GM23338 (cell line): ENCODE results near the gene CHI3L1. TPM values are rescaled to one million over a fixed set of nuclear protein-coding genes. Genes with fewer than 3 reads are reported as not detected.

Experiments
- ATAC-seq: fragments of 200-7000 bp; cut with Tn5 transposase; 3 replicates; pipeline ENCODE4 v1.9.1; 2020
- DNase-seq: peaks from one replicate; pipeline ENCODE4 v3.0.0-alpha.2; 2015; ENCODE audit warnings: low spot score
- H2AFZ ChIP-seq: fragments of 200-600 bp; sonication (generic); 2 replicates; pipeline ENCODE4 v1.8.0; 2016; ENCODE audit warnings: antibody characterized with exemption, mild to moderate bottlenecking, moderate library complexity
- H3F3A ChIP-seq: fragments of 200-600 bp; sonication (generic); replicated peaks from 2 replicates; pipeline ENCODE4 v1.8.0; 2017; ENCODE audit warnings: antibody characterized with exemption, mixed run types, low read depth
- H3K27ac ChIP-seq: fragments of 200-600 bp; sonication (generic); 2 replicates; pipeline ENCODE4 v1.6.1; 2016; ENCODE audit warnings: low read depth
- H3K27me3 ChIP-seq: fragments of 200-600 bp; sonication (generic); 2 replicates; pipeline ENCODE4 v1.8.0; 2016; ENCODE audit warnings: mild to moderate bottlenecking, mixed run types, moderate library complexity; ENCODE audit not compliant: insufficient read depth
- H3K36me3 ChIP-seq: fragments of 200-600 bp; sonication (generic); 2 replicates; pipeline ENCODE4 v1.8.0; 2016; ENCODE audit warnings: mild to moderate bottlenecking; ENCODE audit not compliant: insufficient read depth
- H3K4me1 ChIP-seq: fragments of 200-600 bp; sonication (generic); 2 replicates; pipeline ENCODE4 v1.8.0; 2016; ENCODE audit warnings: mild to moderate bottlenecking, moderate library complexity; ENCODE audit not compliant: insufficient read depth
- H3K4me2 ChIP-seq: fragments of 200-600 bp; sonication (generic); 2 replicates; pipeline ENCODE4 v1.7.1; 2017; ENCODE audit warnings: mixed run types
- H3K4me3 ChIP-seq: fragments of 200-600 bp; sonication (generic); 2 replicates; pipeline ENCODE4 v1.6.1; 2016; ENCODE audit warnings: mixed run types
- H3K79me2 ChIP-seq: fragments of 200-600 bp; sonication (generic); replicated peaks from 2 replicates; pipeline ENCODE4 v1.8.0; 2017; ENCODE audit warnings: mild to moderate bottlenecking; ENCODE audit not compliant: insufficient read depth
- H3K9me2 ChIP-seq: fragments of 200-600 bp; sonication (generic); 2 replicates; pipeline ENCODE4 v1.8.0; 2017; ENCODE audit not compliant: insufficient read depth
- H4K20me1 ChIP-seq: fragments of 200-600 bp; sonication (generic); replicated peaks from 2 replicates; pipeline ENCODE4 v1.8.0; 2017; ENCODE audit warnings: mild to moderate bottlenecking; ENCODE audit not compliant: insufficient read depth
- H3K27ac Mint-ChIP-seq: 2 replicates; pipeline ENCODE4 v1.8.0; 2020; ENCODE audit warnings: inconsistent platforms, mild to moderate bottlenecking, moderate library complexity, mixed read lengths
- H3K27me3 Mint-ChIP-seq: 3 replicates; pipeline ENCODE4 v1.8.0; 2022; ENCODE audit warnings: low read depth, mild to moderate bottlenecking, moderate library complexity, mixed read lengths, inconsistent platforms; ENCODE audit not compliant: insufficient read depth, poor library complexity
- H3K36me3 Mint-ChIP-seq: 3 replicates; pipeline ENCODE4 v1.8.0; 2021; ENCODE audit warnings: low read depth, mild to moderate bottlenecking, inconsistent platforms, moderate library complexity, mixed read lengths
- H3K4me1 Mint-ChIP-seq: 3 replicates; pipeline ENCODE4 v1.8.0; 2020; ENCODE audit warnings: mild to moderate bottlenecking, inconsistent platforms, mixed read lengths
- H3K4me3 Mint-ChIP-seq: 3 replicates; pipeline ENCODE4 v1.8.0; 2021; ENCODE audit warnings: moderate library complexity, mild to moderate bottlenecking, inconsistent platforms, mixed read lengths
- H3K9me3 Mint-ChIP-seq: 3 replicates; pipeline ENCODE4 v1.8.0; 2020; ENCODE audit warnings: moderate library complexity, mild to moderate bottlenecking, inconsistent platforms, mixed read lengths
- CREB1 ChIP-seq: fragments of 250-450 bp; sonication (Bioruptor Pico); IDR thresholded peaks from 2 replicates; pipeline ENCODE4 v1.5.0; 2020; ENCODE audit warnings: low read depth, mild to moderate bottlenecking, moderate library complexity
- EZH2 ChIP-seq: fragments of 200-600 bp; sonication (generic); IDR thresholded peaks from one replicate; pipeline ENCODE4 v1.8.0; 2017; ENCODE audit warnings: antibody characterized with exemption, mild to moderate bottlenecking, low read depth; ENCODE audit not compliant: unreplicated experiment
- EZH2phosphoT487 ChIP-seq: fragments of 200-600 bp; sonication (generic); IDR thresholded peaks from one replicate; pipeline ENCODE4 v1.8.1; 2018; ENCODE audit warnings: antibody characterized with exemption; ENCODE audit not compliant: unreplicated experiment
- JUNB ChIP-seq: IDR thresholded peaks from one replicate; pipeline ENCODE4 v1.6.1; 2016; ENCODE audit warnings: antibody characterized with exemption; ENCODE audit not compliant: unreplicated experiment
- NANOG ChIP-seq: IDR thresholded peaks from 2 replicates; pipeline ENCODE4 v1.6.1; 2016; ENCODE audit warnings: antibody characterized with exemption, borderline replicate concordance
- POLR2AphosphoS5 ChIP-seq: IDR thresholded peaks from 2 replicates; pipeline ENCODE4 v1.6.1; 2016; ENCODE audit warnings: antibody characterized with exemption, low read depth
- STAT1 ChIP-seq: IDR thresholded peaks from one replicate; pipeline ENCODE4 v1.6.1; 2016; ENCODE audit warnings: antibody characterized with exemption; ENCODE audit not compliant: unreplicated experiment
- ZNF114 ChIP-seq: fragments of 250-450 bp; sonication (Bioruptor Pico); IDR thresholded peaks from 2 replicates; pipeline ENCODE4 v1.5.0; 2020; ENCODE audit warnings: mild to moderate bottlenecking, moderate library complexity
- ZNF331 ChIP-seq: fragments of 250-450 bp; sonication (Bioruptor Pico); IDR thresholded peaks from 2 replicates; pipeline ENCODE4 v1.5.0; 2020; ENCODE audit warnings: low read depth, mild to moderate bottlenecking, moderate library complexity
- polyA plus RNA-seq: library from polyadenylated mRNA; unstranded; fragments of >200 nt; fragmentation: Nextera tagmentation; extraction: Ambion mirVana; gene quantifications from 2 replicates; pipeline ENCODE4 v1.2.1, GENCODE V29; 2016
- total RNA-seq: library from RNA; depleted of rRNA; stranded (reverse); fragments of >200 nt; shearing (Covaris generic); gene quantifications from 2 replicates; pipeline ENCODE4 v1.2.3, GENCODE V29; 2014
- TF ChIP-seq, protein P1 (sequence below): IDR thresholded peaks from one replicate; pipeline ENCODE4 v1.6.1; 2018; ENCODE audit warnings: antibody characterized with exemption; ENCODE audit not compliant: unreplicated experiment

Gene CHI3L1
- total and polyA plus RNA-seq, 2 experiments from 2014 or later = 0.76 TPM; not detected in 1

DNA sequence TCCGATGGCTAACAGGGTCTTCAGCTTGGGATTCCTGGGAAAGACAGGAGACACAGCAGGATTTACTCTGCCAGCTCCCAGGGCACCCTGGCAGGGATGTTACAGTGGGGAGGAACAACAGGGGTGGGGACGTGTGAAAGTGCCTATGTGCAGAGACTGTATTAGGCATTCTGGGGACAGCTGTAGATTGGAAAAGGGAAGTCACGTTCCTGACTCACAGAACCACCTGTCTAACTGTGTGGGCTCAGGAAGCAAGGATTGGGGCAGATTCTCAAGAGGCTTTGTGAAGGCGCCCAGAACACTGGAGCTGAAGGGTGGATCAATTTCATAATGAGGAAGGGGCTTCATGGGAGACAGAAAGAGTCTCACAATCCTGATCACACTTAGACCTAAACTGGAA lies 38.6 kb upstream of the CHI3L1 start:
- no peak overlapping the region for H3K27ac ChIP-seq

DNA sequence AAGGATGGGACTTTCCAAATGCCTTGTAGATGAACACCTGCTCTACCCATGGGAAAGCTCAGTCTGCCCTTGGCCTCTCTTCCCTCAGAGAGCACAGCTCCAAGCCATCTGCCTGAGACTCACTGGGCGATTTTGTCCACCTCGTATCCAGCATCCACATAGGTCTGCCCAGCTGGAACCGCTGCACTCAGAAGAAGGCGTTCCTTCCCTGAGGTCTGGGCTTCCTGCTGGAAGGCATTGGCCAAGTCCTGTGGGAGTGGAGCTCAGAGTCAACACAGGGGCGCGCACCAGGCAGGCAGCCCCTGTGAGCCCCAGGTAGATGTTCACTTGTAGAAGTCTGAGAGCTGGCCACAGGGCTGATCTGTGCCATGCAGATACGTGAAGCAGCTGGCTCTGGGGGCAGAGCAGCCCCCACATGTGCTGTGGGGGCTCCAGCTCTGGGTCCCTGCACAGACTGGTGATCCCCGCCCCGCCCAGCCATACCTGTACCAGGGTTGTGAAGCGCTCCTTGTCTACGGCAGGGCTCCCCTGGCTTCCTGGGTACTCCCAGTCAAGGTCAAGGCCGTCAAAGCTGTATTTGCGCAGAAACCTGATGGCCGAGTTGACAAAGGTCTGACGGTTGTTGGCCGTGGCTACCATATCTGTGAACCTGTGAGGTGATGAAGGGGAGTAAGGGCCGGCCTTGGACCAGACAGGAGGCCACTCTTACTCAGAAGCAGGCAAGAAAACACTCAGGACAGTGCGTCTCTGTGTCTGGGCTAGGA lies 36.7 kb upstream of the CHI3L1 start:
- Histone ChIP-seq H3K27ac (no peak overlapping the region), H3K4me1 (no peaks in the 10 kb centered on the region), H3K79me2 (no peaks in the 10 kb centered on the region), H3K4me2 (no peak overlapping the region), H3F3A (no peaks in the 10 kb centered on the region), H3K36me3 (no peaks in the 10 kb centered on the region), H3K27me3 (no peaks in the 10 kb centered on the region), H4K20me1 (no peaks in the 10 kb centered on the region), H3K4me3 (no peak overlapping the region), H2AFZ (no peak overlapping the region), H3K9me2 (no peaks in the 10 kb centered on the region)
- no peaks in the 10 kb centered on the region for H3K36me3 Mint-ChIP-seq
- H3K27me3 Mint-ChIP-seq = peaks cover 5% of the 10 kb centered on the region
- H3K9me3 Mint-ChIP-seq = no peaks in the 10 kb centered on the region
- H3K4me1 Mint-ChIP-seq = no peaks in the 10 kb centered on the region
- ATAC-seq (no peak), DNase-seq (no peak)
- no peak overlapping the region for H3K4me3 Mint-ChIP-seq
- TF ChIP-seq EZH2 = no peak
- TF ChIP-seq STAT1 = no peak
- TF ChIP-seq NANOG = no peak
- no peak for TF ChIP-seq ZNF331 (CRISPR knock-in tag)
- no peak for TF ChIP-seq EZH2phosphoT487
- TF ChIP-seq ZNF114 (CRISPR knock-in tag) = no peak
- TF ChIP-seq CREB1 (CRISPR knock-in tag) = no peak
- TF ChIP-seq POLR2AphosphoS5 = no peak
- TF ChIP-seq JUNB = no peak
- no peak overlapping the region for H3K27ac Mint-ChIP-seq

More for the DNA sequence above, 38.6 kb upstream of the CHI3L1 start:
- H2AFZ ChIP-seq = no peak overlapping the region
- Mint-ChIP-seq H3K36me3 (no peaks in the 10 kb centered on the region), H3K4me1 (no peaks in the 10 kb centered on the region), H3K27me3 (peaks cover 7% of the 10 kb centered on the region), H3K4me3 (no peak overlapping the region), H3K9me3 (no peaks in the 10 kb centered on the region), H3K27ac (no peak overlapping the region)
- no peaks in the 10 kb centered on the region for H3K9me2 ChIP-seq
- no peaks in the 10 kb centered on the region for H3F3A ChIP-seq
- H3K4me3 ChIP-seq = no peak overlapping the region
- ATAC-seq (no peak), DNase-seq (no peak)
- H3K79me2 ChIP-seq = no peaks in the 10 kb centered on the region
- H3K36me3 ChIP-seq = no peaks in the 10 kb centered on the region
- no peaks in the 10 kb centered on the region for H3K4me1 ChIP-seq
- H3K4me2 ChIP-seq = no peak overlapping the region
- H3K27me3 ChIP-seq = no peaks in the 10 kb centered on the region
- no peak for TF ChIP-seq POLR2AphosphoS5
- no peaks in the 10 kb centered on the region for H4K20me1 ChIP-seq

DNA sequence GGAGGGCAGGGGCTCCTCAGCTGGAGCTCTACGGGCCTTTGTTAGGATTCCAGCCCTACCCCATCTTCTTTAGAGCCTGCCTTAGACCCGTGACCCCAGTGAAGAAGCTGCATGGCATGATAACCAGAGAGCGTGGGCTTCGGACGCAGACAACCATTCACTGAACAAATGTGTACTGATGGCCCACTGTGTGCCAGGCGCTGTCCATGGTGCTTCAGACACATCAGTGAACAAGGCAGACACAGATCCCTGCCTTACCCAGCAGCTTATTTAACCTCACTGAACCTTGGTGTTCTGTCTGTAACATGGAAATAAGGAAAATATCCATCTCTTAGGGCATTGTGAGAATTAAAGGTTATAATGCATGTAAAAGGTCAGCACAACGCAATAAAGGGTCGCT lies 33.4 kb upstream of the CHI3L1 start:
- no peaks in the 10 kb centered on the region for H3K9me3 Mint-ChIP-seq
- ATAC-seq (no peak), DNase-seq (peak; percentile 45)
- H3K36me3 ChIP-seq = no peaks in the 10 kb centered on the region
- H3K4me3 Mint-ChIP-seq = no peak overlapping the region
- no peak overlapping the region for H3K27ac Mint-ChIP-seq
- no peak overlapping the region for H2AFZ ChIP-seq
- no peaks in the 10 kb centered on the region for H3K36me3 Mint-ChIP-seq
- H3K4me1 Mint-ChIP-seq = peaks cover 17% of the 10 kb centered on the region
- H3F3A ChIP-seq = no peaks in the 10 kb centered on the region
- no peak overlapping the region for H3K27ac ChIP-seq
- H3K4me2 ChIP-seq = no peak overlapping the region
- no peaks in the 10 kb centered on the region for H4K20me1 ChIP-seq
- H3K27me3 ChIP-seq = no peaks in the 10 kb centered on the region
- TF ChIP-seq NANOG (no peak), JUNB (no peak)
- TF ChIP-seq, protein P1, sequence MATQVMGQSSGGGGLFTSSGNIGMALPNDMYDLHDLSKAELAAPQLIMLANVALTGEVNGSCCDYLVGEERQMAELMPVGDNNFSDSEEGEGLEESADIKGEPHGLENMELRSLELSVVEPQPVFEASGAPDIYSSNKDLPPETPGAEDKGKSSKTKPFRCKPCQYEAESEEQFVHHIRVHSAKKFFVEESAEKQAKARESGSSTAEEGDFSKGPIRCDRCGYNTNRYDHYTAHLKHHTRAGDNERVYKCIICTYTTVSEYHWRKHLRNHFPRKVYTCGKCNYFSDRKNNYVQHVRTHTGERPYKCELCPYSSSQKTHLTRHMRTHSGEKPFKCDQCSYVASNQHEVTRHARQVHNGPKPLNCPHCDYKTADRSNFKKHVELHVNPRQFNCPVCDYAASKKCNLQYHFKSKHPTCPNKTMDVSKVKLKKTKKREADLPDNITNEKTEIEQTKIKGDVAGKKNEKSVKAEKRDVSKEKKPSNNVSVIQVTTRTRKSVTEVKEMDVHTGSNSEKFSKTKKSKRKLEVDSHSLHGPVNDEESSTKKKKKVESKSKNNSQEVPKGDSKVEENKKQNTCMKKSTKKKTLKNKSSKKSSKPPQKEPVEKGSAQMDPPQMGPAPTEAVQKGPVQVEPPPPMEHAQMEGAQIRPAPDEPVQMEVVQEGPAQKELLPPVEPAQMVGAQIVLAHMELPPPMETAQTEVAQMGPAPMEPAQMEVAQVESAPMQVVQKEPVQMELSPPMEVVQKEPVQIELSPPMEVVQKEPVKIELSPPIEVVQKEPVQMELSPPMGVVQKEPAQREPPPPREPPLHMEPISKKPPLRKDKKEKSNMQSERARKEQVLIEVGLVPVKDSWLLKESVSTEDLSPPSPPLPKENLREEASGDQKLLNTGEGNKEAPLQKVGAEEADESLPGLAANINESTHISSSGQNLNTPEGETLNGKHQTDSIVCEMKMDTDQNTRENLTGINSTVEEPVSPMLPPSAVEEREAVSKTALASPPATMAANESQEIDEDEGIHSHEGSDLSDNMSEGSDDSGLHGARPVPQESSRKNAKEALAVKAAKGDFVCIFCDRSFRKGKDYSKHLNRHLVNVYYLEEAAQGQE = peak; percentile 92
- no peaks in the 10 kb centered on the region for H3K79me2 ChIP-seq
- no peaks in the 10 kb centered on the region for H3K9me2 ChIP-seq
- H3K4me1 ChIP-seq = peaks cover 10% of the 10 kb centered on the region
- peaks cover 15% of the 10 kb centered on the region for H3K27me3 Mint-ChIP-seq
- no peak overlapping the region for H3K4me3 ChIP-seq
